Amniotic epithelial cell (primary cell): ENCODE results near the gene PSME4.
A peak's percentile ranks its signal among the peaks of the same experiment; 100 is the strongest.
"Not testable (repeated sequence)": the region's sequence is repeated elsewhere in the genome, so short reads cannot be mapped to it uniquely, and the experiment has no call there.

ENCODE experiments used
- DNase-seq: peaks from one replicate; pipeline ENCODE4 v3.0.0-alpha.2; 2010; ENCODE audit warnings: low read depth

Gene PSME4

GRCh38 chr2:53964987-53965687 lies 5.7 kb downstream of the PSME4 start:
- DNase-seq, result no peak

GRCh38 chr2:53964257-53964952 lies 6.4 kb downstream of the PSME4 start:
- DNase-seq, result peak; percentile 18

GRCh38 chr2:53961478-53962216 lies 9.1 kb downstream of the PSME4 start:
- DNase-seq, result not testable (repeated sequence)

GRCh38 chr2:53960476-53960875 lies 10.3 kb downstream of the PSME4 start:
- DNase-seq, result no peak

DNA sequence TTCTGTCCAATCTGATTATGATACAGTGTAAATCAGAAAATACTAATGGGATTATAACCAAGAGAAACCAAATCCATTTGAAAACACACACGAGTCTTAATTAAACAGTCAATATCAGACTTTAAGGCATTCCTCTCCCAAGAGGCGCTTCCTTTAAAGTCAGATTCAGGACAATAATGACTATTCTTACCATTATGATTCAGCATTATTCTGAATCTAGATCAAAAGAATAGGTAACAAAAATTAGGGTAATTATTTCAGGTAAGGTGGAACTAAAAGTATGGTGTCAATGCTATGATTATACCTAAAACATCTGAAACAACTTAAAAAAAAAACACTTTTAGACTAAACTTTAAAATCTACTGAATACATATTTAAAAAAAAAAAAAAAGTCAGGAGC lies 12.3 kb downstream of the PSME4 start:
- no peak for DNase-seq

DNA sequence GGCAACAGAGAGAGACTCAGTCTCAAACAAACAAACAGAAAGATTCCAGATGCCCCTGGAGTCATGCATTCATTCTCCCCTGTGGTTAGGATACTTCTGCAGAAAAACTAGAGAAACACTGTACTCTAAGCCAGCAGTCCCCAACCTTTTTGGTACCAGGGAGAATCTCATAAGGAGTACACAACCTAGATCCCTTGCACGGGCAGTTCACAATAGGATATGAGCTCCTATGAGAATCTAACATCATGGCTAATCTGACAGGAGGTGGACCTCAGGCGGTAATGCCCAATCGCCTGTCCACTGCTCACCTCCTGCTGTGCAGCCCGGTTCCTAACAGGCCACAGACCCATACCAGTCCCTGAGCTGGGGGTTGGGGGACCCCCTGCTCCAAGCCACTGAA lies 18.3 kb downstream of the PSME4 start:
- DNase-seq, result peak; percentile 9

DNA sequence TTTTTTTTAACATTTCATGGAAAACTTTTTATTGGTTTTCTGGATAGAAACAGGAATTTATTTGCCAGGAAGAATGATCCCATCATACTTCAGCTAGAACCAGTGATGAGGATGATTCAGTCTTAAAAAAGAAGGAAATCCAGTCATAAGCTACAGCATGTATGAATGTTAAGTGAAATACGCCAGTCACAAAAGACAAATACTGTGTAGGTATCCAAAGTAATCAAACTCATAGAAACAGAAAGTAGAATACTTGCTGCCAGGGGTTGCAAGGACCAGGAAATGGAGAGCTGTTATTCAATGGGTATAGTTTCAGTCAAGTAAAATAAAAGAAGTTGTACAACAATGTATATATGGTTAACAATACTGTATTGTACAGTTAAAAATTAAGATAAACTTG lies 21.3 kb downstream of the PSME4 start:
- no peak for DNase-seq

DNA sequence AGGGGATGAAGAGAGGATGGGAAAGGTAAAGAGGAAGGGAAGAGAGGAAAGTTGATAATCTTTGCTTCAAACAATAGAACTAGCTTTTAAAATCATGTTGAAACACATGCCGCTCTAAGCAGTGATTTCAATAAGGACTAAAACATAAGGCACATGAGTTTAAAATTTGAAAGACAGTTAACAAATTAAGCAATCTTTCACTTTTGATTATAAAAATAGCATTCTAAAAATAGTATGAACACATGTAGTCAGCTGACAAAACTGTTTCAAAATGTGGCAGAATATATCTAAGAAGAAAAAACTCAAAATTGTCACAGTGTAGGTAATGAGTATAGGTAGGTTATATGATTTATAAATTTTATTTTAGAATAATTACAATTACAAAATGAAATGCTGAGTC lies 25.3 kb downstream of the PSME4 start:
- no peak for DNase-seq

- DNase-seq, result peak; percentile 9
Observed at GRCh38 chr2:53944542-53944941, 26.3 kb downstream of the PSME4 start.

DNA sequence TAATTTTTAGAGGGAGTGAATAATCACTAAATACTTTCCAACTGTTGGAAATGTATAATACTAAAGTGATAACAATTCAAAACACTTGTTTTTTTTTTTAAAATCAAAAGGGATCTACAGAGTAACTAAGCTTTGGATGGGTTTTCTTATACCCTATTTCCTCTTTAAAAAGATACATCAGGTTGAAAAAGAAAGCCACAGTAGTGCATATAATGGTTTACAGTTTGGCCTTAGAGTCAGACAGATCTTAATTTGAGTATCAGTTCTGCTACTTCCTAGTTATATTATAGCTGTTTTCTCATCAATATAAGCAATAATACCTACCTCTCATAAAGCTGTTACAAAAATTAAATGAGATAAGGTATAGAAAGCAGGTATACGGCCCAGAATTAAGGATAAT lies 28.5 kb downstream of the PSME4 start:
- DNase-seq, result no peak

DNA sequence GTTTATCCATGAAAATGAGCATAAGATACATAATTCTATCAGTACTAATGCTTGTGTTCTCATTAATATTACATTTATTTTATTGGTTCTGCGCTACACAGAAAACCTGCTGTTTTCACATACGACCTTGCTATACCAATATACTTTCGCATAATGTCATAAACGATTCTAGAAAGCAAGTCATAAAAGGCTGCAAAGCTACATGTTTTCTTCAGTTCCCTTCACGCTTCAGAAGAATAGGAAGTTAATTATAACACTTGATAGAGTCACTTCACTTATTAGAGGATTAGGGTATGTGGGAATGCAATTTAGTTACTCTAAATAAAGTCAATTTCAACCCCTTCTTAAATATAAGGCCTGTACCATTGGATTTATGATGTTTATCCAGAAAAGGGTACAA lies 29.0 kb downstream of the PSME4 start:
- no peak for DNase-seq

DNA sequence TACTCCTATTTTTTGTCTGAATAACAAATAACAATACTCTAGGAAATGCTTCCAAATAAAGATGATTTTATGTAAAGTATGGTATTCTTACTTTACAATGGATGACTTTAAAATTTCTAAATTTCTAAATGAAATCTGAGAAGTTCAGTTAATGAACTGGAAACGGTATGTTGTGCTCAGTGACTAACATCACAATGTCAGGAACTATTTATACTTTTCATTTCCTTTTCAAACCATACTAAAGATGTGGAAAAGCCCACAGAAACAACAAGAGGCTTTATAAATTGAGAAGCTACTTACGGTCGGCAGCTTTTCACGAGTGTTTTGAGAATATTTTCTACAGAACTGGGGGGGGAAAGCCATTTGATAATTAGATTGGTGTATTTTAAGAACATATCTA lies 31.1 kb downstream of the PSME4 start:
- DNase-seq, result no peak

DNA sequence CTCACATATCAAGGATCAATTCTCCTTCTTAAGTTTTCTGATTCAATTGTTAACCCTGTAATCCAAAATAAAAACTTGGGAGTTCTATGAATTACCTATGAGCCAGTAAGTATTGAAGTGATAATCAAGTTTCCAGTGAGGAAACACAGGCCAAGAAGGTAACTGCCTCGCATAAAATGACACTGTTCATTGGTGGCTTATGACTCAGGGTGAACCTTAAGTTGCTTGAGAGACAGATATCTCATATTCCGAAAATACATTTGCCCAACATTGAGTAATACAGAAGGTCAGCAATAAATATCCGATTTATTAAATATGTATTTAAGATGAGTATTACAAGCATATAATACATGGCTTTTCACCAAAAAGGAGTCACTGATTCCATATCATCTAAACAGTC lies 31.9 kb downstream of the PSME4 start:
- DNase-seq, result no peak

DNA sequence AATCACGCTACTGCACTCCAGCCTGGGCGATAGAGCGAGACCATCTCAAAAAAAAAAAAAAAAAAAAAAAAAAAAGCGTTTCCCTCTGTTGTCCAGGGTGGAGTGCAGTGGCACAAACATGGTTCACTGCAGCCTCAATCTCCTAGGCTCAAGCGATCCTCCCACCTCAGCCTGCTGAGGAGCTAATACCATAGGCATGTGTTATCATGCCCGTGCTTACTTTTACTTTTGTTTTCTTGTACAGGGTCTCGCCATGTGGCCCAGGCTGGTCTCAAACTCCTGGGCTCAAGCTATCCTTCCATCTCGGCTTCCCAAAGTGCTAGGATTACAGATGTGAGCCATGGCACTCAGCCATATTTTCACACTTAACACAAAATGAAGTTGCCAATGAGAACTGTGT lies 37.5 kb downstream of the PSME4 start:
- DNase-seq, result peak; percentile 5

DNA sequence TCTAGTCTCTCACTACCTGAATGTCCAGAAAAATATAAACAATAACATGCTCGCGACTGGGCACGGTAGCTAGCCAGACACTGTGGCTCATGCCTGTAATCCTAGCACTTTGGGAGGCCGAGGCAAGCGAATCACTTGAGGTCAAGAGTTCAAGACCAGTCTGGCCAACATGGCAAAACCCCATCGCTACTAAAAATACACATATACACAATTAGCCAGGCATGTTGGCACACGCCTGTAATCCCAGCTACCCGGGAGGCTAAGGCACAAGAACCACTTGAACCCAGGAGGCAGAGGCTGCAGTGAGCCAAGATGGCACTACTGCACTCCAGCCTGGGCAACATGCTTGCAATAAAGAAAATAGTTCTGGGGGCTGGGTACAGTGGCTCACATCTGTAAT lies 44.5 kb downstream of the PSME4 start:
- DNase-seq, result peak; percentile 4

DNA sequence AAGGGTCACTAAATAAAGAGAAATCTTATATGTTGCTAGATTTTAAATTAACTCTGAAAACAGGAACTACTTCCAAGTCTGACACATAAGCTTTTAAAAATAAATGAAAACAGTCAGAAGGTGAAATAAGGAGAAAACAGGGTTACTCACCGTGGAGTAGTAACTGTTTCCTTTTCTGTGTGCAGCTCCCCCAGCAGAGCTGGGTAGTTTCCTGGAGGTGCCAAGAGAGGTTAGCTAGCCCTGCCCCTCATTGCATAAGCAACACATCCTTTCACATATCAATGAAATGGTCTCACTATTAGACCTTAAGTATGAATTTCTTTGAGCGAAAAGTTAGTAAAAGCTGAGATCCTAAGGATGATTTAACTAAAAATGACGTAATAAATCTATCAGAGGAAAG lies 57.1 kb downstream of the PSME4 start:
- peak; percentile 59 for DNase-seq

- no peak for DNase-seq
Observed at GRCh38 chr2:53911434-53912189, 59.2 kb downstream of the PSME4 start.

DNA sequence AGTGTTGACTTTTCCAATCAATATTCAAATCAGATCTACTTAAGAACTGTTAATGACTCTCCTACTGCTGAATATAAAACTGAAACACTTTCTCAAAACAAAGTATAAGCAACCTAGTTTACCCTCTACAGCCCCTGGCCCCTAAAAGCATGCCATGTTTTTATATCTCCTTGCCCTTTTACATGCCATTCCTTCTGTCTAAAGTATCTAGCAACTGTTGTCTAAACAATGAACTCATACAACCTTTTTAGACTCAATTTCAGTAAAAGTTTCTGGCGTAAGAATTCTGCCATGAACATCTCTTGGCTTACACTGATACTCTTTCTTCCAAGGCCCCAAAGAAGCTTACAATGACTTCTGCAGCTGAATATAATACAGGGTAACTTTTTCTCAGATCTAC lies 63.2 kb downstream of the PSME4 start:
- DNase-seq, result no peak

GRCh38 chr2:53905396-53905795 lies 65.4 kb downstream of the PSME4 start:
- DNase-seq, result no peak

DNA sequence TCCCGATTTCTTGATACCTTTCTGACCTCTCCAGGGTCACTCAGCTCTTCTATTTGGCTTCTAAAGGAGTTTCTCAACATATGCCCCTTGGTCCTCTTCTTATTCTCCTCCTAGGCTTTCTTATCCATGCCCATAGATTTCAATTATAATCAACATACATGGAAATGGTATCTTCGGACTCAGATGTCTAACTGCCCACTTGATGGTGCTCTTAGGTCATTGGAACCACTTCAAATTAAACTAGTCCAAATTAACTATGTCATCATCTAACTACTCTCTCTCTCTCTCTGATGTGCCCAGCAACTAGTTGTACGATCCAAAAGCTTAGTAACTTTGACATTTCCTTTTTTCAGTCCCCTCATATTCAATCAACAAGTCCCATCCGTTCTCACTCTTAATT lies 67.8 kb downstream of the PSME4 start:
- no peak for DNase-seq

- DNase-seq, result no peak
Observed at GRCh38 chr2:53901192-53901591, 69.6 kb downstream of the PSME4 start.

DNA sequence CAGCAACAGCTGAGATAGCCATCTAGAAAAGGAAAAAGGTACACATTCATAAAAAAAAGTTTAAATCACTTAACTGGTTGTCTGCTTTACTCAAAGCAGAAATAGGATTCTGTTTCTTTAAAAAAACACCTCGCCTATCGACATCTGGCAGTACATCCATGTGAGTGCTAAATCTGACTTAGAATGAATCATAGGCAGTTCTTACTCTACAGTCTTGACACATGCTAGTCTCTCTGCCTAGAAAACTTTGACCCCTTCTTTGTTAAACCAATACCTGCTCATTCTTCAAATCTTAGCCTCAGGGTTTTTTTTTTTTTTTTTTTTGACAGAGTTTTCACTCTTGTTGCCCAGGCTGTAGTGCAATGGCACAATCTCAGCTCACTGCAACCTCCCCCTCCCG lies 73.9 kb downstream of the PSME4 start:
- DNase-seq, result peak; percentile 68
